GM19099 (cell line): ENCODE data around the gene CASP10.

ENCODE experiments used
- POLR2A ChIP-seq: IDR thresholded peaks from 3 replicates; pipeline ENCODE4 v1.6.1; 2011; ENCODE audit warnings: low read depth; ENCODE audit not compliant: insufficient read length; ENCODE audit errors: extremely low read depth

The CASP10 gene

GRCh38 chr2:201185863-201186262 lies 2.9 kb downstream of the CASP10 start:
- TF ChIP-seq POLR2A, result no peak

- no peak for TF ChIP-seq POLR2A
These were observed 4.0 kb downstream of the CASP10 start for GRCh38 chr2:201186982-201187381.

- no peak for TF ChIP-seq POLR2A
These were observed 5.5 kb downstream of the CASP10 start for GRCh38 chr2:201188449-201188848.

DNA sequence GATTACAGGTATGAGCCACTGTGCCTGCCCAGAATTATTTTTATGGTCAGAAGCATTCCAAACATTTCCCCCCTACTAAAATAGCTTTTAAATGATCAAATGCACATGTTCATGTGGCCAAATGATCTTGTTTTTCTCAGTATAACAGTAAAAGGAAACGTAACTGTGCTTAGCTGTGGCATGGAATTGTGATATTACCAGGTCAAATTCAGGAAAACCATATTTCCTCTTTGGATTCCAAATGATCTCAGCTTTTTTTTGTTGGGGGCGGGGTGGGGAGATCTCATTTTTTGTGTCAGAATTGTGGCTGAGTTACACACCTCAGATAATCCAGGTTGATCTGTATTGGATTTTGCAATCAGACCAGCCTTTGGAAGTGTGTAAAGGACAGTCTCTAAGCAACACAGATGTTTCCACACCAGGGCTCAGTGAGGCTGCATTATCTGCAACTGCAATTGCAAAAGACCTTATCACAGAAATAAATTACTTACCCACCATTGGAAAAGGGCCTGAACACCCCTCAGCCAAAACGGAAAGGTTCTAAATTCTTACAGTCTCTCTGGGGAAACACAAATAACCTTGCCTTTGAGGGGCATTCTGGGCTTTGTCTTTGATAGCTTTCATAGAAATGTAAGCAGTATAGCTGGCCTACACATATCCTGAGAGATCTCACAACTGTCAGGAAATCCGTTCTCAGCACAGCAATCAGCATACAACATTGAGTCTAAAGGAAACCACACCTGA lies 8.4 kb downstream of the CASP10 start:
- TF ChIP-seq POLR2A, result no peak

DNA sequence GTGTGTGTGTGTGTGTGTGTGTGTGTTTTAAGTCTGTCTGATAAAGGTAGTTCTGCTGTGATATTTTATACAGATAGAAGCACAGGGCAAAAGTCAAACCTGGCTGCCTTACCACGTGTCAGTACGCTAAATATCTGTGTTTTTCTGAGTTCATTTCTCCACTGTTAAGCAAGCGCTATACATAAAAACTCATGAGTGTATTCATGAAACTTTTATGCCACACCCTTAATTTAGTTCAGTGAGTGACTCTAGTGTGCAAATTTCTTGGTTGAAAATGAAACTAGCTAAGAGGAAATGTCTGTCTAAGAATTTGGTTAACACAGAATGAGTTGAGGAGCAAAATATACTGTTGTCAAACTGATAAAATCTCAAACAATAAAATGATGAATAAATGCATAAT lies 11.2 kb downstream of the CASP10 start:
- TF ChIP-seq POLR2A, result no peak

DNA sequence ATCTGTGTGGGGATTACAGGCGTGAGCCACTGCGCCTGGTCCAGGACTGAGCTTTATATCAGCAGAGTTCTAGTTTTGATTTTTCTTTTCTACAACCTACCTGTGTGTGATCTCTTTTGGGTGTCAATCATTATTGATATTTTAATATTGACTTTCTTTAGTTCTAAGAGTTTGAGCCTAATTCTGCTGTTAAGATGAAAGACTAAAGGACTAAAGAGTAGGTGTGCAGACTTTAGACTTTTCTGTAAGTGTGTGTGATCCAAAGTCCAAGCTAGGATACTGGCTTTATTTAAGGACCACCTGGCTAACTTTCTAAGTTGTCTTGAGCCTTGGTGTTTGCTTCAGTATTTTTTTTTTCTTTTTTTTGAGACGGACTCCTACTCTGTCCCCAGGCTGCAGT lies 12.4 kb downstream of the CASP10 start:
- no peak for TF ChIP-seq POLR2A

DNA sequence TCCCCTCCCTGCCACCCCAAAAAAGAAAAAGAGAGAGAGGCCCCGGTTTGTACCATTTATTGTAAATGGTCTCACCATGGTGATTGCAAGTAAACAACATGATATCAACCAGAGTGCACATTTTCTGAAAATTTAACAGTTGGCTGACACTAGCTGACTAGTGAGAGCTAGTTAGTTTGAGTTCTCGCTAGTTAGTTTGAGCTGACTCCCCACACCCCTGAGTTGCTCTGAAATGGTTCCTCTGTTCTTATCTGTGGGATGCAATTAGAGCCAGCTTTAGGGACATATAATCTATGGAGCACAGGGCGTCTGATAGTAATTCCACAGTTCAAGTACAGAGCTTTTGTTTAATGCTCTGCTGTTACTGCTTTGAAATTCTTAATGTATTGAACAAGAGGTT lies 13.1 kb downstream of the CASP10 start:
- no peak for TF ChIP-seq POLR2A

- no peak for TF ChIP-seq POLR2A
These were observed 13.9 kb downstream of the CASP10 start for GRCh38 chr2:201196803-201197202.

DNA sequence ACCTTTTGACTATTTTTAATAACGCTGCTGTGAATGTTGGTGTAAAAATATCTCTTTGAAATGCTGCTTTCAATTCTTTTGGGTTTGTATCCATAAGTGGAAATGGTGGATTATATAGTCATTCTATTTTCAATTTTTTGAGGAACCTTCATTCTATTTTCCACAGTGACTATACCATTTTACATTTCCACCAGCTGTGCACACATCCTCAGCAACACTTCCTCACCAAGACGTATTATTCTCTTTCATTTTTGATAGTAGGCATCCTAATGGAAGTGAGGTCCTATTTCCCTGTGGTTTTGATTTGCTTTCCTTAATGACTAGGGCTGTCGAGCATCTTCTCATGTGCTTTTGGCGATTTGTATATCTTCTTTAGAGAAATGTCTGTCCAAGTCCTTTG lies 14.8 kb downstream of the CASP10 start:
- TF ChIP-seq POLR2A, result no peak

DNA sequence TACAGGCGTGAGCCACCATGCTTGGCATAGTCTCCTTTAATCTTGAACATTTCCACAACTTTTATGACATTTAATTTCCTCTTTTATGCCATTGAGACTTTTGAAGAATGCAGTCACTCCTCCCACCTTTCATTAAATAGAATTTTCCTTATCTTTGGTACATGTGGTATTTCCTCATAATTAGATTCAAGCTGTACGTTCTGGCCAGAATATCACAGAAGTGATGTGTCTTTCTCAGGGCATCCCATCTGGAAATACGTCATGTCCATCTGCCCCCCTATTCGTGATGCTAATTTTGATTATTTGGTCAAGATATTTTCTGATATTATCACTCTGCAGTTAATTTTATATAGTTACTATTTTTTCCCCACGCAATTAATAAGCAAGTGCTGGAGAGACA lies 16.9 kb downstream of the CASP10 start:
- no peak for TF ChIP-seq POLR2A

- no peak for TF ChIP-seq POLR2A
These were observed 17.4 kb downstream of the CASP10 start for GRCh38 chr2:201200345-201200744.

- no peak for TF ChIP-seq POLR2A
These were observed 18.4 kb downstream of the CASP10 start for GRCh38 chr2:201201371-201201770.

- TF ChIP-seq POLR2A, result no peak
These were observed 21.1 kb downstream of the CASP10 start for GRCh38 chr2:201203916-201204654.

- TF ChIP-seq POLR2A, result no peak
These were observed 21.9 kb downstream of the CASP10 start for GRCh38 chr2:201204655-201205514.

- no peak for TF ChIP-seq POLR2A
These were observed 22.5 kb downstream of the CASP10 start for GRCh38 chr2:201205515-201205849.
